NCI-H1092 treated with DMSO at 0.1 percent for 48 hours (cell line): ENCODE results near the gene CSTF1.
A peak's percentile ranks its signal among the peaks of the same experiment; 100 is the strongest.

Experiments used
- DNase-seq: peaks from one replicate; lab custom pipeline; 2025; lab: John Stamatoyannopoulos, UW

CSTF1 gene

GRCh38 chr20:56392132-56392880, at the start of gene CSTF1, which contains the start of gene AURKA:
Gene CSTF1, plus strand, starts transcription at chr20:56392645. Its CDS starts 2,908 bp downstream, at chr20:56395553.
Gene AURKA, minus strand, starts transcription at chr20:56392215. Its CDS starts 4,018 bp downstream, at chr20:56388197.
- DNase-seq = peak; percentile 97

GRCh38 chr20:56342783-56343182, 49.7 kb upstream of the CSTF1 start:
- no peak for DNase-seq

GRCh38 chr20:56343861-56344381, 48.5 kb upstream of the CSTF1 start:
- no peak for DNase-seq

GRCh38 chr20:56345911-56346310, 46.5 kb upstream of the CSTF1 start:
- no peak for DNase-seq

GRCh38 chr20:56347628-56348304, 44.7 kb upstream of the CSTF1 start:
- no peak for DNase-seq

- DNase-seq = no peak
Measured at GRCh38 chr20:56348305-56348693, 44.1 kb upstream of the CSTF1 start.

- DNase-seq = no peak
Measured at GRCh38 chr20:56348746-56349145, 43.7 kb upstream of the CSTF1 start.

GRCh38 chr20:56350842-56351241, 41.6 kb upstream of the CSTF1 start:
- no peak for DNase-seq

GRCh38 chr20:56352345-56353055, 39.9 kb upstream of the CSTF1 start:
- no peak for DNase-seq

- DNase-seq = no peak
Measured at GRCh38 chr20:56353356-56353755, 39.1 kb upstream of the CSTF1 start.

GRCh38 chr20:56358070-56358469, 34.4 kb upstream of the CSTF1 start:
- no peak for DNase-seq

- peak; percentile 85 for DNase-seq
Measured at GRCh38 chr20:56358600-56359211, 33.7 kb upstream of the CSTF1 start, which contains the start of gene FAM210B. Gene FAM210B, plus strand, starts transcription at chr20:56358974. Its CDS starts 32 bp downstream, at chr20:56359006.

- DNase-seq = no peak
Measured at GRCh38 chr20:56359212-56360132, 33.0 kb upstream of the CSTF1 start.

GRCh38 chr20:56360133-56360907, 32.1 kb upstream of the CSTF1 start:
- DNase-seq = no peak

GRCh38 chr20:56360908-56361205, 31.6 kb upstream of the CSTF1 start:
- DNase-seq = no peak

GRCh38 chr20:56361900-56362299, 30.5 kb upstream of the CSTF1 start:
- DNase-seq = no peak

GRCh38 chr20:56362833-56363413, 29.5 kb upstream of the CSTF1 start:
- no peak for DNase-seq

GRCh38 chr20:56363491-56363890, 29.0 kb upstream of the CSTF1 start:
- no peak for DNase-seq

- no peak for DNase-seq
Measured at GRCh38 chr20:56368351-56369134, 23.9 kb upstream of the CSTF1 start.
